G401.6 (cell line): ENCODE results near the gene DDAH2.

ENCODE experiments used
- FAIRE-seq: peaks from 2 replicates; lab custom pipeline; 2012; peaks lifted over from hg19 to GRCh38; lab: Jason Lieb, UNC

Gene DDAH2

GRCh38 chr6:31760790-31761189 lies 31.7 kb upstream of the DDAH2 start:
- no peak for FAIRE-seq

GRCh38 chr6:31758281-31758680 lies 29.2 kb upstream of the DDAH2 start:
- no peak for FAIRE-seq

- FAIRE-seq, result no peak
Measured at GRCh38 chr6:31752739-31753319, 23.7 kb upstream of the DDAH2 start.

GRCh38 chr6:31750411-31751022 lies 21.4 kb upstream of the DDAH2 start:
- FAIRE-seq, result no peak

- no peak for FAIRE-seq
Measured at GRCh38 chr6:31749301-31750036, 20.4 kb upstream of the DDAH2 start.

GRCh38 chr6:31744422-31744821 lies 15.3 kb upstream of the DDAH2 start:
- no peak for FAIRE-seq

- no peak for FAIRE-seq
Measured at GRCh38 chr6:31742894-31743293, 13.8 kb upstream of the DDAH2 start.

DNA sequence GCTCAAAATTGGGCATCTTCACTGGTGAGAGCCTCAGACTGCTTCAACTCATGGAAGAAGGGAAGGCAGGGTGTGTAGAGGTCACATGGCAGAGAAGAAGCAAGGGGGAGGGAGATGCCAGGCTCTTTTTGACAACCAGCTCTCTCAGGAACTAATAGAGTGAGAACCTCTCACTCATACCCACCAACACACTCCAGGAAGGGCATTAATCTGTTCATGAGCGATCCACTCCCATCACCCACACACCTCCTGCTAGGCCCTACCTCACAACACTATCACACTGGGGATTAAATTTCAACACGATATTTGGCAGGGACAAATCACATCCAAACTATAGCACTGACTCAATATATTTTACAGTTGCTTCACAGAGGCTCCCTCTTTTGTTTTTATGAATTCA lies 12.7 kb upstream of the DDAH2 start:
- no peak for FAIRE-seq

DNA sequence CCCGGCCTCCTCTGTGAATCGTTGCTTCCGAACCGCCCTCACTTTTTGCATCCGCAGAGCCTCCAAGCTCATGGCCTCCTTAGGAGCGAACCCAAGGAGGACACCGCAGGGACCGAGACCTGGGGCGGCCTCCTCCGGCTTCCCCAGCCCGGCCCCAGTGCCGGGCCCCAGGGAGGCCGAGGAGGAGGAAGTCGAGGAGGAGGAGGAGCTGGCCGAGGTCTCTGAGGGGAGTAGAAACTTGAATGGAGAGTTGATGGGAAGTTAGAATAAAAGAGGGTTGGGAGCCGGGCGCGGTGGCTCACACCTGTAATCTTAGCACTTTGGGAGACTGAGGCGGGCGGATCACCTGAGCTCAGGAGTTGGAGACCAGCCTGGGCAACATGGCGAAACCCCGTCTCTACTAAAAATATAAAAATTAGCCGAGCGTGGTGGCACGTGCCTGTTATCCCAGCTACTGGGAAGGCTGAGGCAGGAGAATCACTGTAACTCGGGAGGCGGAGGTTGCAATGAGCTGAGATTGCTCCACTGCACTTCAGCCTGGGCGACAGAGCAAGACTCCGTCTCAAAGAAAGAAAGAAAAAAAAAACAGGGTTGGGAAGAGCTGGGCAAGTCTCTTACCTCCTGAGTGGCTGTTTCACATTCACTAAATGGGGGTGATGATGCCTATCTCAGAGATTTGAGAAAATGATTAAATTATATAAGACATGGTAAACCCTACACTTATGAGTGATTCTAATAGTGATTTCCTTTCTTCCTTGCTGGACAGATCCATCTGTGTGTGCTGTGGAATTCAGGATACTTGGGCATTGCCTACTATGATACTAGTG lies 11.5 kb upstream of the DDAH2 start:
- FAIRE-seq, result no peak

DNA sequence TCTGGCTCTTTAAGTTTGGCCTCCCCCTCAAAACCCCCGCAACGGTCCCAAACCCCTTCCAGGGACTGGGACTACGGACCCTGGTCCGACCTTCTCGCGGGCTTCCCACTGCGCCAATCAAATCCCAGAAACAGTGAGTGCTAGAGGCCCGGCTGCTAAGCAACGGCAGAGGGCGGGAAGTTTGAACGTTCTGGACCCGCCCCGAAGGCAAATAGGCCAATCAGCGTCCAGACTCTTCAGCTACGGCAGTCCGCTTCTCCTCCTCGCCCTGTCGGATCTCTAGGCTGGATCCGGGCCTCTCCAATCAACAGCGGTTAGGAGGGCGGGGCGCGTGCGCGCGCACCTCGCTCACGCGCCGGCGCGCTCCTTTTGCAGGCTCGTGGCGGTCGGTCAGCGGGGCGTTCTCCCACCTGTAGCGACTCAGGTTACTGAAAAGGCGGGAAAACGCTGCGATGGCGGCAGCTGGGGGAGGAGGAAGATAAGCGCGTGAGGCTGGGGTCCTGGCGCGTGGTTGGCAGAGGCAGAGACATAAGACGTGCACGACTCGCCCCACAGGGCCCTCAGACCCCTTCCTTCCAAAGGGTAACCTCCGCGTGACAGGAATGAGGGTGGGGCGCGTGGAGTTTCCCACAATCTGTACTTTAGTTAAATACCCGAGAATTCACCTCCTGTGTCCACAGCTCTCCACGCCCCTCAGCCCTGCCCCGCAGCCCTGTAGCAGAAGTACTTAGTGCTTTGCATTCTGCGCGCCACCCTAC lies 10.7 kb upstream of the DDAH2 start, which contains the start of gene MSH5:
TSS of gene MSH5 (plus strand) at position 367 of the 758 bp plus-strand sequence. CDS start 462 bp downstream, outside the sequence.
- peak; percentile 97 for FAIRE-seq

DNA sequence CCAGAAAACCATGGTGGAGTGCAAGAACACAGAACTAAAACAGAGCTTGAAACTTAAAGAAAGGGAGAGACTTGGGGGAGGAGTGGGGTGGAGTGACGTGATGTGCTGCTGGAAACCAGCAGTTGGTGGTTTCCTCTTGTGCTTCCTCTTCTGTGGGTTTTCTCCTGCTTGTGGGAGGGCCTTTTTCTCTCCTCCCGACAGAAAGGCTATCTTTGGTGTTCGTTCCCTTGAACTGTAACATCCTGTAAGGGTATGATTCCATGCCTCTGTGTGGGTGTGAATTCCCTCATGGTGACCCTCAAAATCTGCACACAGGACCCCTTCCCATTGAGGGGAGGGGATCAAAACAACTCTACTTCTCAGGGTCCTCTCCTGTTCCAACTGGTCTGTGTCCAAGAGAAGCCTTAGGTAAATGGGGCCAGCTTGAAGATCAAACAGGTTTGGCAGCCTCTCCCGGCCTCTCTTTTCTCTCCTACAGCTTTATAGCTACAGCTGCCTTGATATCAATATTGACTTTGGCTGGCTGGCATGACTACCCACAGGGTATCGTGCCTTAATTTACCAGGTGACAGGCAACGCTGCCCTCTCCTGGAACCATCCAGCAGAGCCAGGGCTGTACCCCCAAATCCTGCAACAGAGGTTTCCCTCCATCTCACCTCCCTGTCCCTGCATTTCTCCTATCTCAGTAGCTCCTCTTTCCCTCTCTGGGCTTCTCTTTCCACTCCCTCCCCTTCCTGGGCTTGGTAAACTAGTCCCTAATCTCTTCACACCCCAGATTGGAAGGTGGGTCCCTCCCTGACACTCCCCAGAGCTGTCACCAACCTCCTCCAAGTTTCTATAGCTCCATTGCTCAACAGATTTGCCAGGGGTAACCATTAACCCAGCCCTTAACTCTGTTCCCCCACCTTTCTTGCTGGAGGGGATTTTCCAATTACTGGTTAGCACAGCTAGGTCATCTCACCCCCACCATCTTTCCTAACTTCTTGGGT lies 9.2 kb upstream of the DDAH2 start:
- FAIRE-seq, result peak; percentile 68

DNA sequence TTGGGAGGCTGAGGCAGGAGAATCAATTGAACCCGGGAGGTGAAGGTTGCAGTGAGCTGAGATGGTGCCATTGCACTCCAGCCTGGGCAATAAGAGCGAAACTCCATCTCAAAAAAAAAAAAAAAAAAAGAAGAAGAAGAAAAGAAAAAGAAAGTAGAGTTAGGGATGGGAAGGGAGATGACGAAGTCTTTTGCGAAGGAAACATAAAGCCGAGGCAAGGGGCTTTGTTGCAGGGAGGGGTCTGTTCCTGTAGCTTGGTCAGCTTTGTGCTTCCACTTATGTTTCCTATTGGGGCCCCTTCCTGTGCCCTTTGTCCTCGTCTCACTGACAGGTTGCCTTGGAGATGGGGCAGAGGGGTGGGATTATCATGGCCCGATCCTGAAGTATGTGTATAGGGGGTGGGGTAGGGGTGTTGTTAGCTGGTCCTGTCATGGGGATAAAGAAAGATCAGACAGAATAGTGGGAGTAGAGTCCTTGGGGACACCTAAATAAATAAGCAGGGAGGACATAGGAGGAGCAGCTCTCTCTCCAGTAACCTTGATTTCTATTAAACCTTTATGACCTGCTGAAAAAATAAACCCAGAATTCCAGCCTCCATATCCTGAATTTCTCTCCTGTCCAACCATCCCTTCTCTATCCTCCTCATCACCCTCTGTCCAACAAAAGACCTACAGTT lies 8.4 kb upstream of the DDAH2 start:
- FAIRE-seq, result no peak

GRCh38 chr6:31736768-31737314 lies 7.7 kb upstream of the DDAH2 start:
- no peak for FAIRE-seq

DNA sequence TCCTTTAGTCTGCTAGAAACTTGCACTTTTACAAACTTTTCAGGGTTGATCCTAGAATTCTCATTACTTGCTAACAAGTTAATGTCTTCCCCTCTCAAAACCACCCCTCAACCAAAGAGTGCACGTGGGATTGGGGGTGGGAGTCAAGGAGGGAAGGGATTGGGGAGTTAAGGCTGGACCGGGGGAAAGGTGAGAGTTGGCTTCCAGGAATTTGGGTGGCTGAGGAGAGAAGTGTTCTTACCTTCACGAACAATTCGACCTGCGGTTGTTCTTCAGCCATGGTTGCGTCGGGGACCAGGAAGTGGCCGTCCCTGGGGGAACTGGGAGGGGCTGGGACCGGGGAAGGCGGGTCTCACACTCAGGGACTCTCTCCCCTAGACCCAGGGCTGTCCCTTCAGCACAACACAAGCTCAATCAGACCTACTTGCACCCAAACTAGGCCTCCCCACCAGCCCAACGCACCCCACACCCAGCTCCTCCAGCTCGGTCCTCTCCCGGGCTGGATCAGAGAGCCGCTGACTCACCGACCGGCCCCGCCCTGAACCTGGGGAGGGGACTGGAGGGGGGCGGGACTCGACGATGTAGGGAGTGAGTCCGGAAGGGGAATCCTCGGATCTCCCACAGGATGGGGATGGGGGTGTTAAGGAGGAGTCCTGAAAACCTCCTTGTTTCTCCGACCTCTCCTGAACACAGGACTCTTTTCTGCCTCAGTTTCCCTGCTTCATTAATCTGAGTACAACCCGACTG lies 7.1 kb upstream of the DDAH2 start, which contains the start of gene CLIC1:
TSS of gene CLIC1 (minus strand) at position 510 of the 747 bp plus-strand sequence. CDS start at position 280, 230 bp downstream.
- FAIRE-seq, result no peak

- FAIRE-seq, result no peak
Measured at GRCh38 chr6:31734821-31735406, 5.8 kb upstream of the DDAH2 start.

DNA sequence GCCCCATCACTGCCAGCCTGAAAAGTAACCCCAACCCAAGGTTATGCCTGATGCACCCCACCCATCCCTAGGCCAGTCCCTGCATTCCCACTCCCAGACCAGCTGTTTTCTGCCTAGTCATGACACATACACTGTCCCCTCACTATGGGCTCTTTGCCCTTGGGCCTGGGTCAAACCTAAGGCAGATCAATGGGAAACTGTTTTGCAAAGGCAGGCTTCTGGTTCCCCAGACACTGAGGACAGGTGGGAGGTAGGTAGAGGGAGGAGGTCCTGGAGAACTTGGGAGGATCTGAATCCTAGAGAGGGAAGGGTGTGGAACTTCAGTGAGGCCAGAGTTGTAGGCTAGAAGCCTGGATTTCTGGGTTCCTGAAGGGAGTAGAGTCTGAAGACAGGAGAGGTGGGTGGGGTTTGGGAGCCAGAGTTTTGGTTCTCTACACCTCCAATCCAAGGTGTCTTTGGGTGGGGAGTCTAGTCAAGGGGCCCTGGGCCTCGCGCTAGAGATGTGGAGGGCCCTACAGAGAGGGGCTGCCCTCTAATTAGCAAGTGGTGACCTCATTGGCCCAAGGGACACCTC lies 5.2 kb upstream of the DDAH2 start:
- FAIRE-seq, result no peak

GRCh38 chr6:31733734-31734133 lies 4.6 kb upstream of the DDAH2 start:
- no peak for FAIRE-seq

- FAIRE-seq, result no peak
Measured at GRCh38 chr6:31732029-31732428, 2.9 kb upstream of the DDAH2 start.
